Fibroblast of lung (primary cell): ENCODE results near the gene MCEE.

Experiments used
- CTCF ChIP-seq, 2 donors: IDR thresholded peaks in 1 of 2; conservative IDR thresholded peaks in 1 of 2; 1 replicate in 1 of 2; 2 replicates in 1 of 2; pipeline ENCODE4 v1.5.1; 2011 to 2012; ENCODE audit warnings: low read length in 2 of 2, control low read depth in 1 of 2, inconsistent platforms in 1 of 2, low read depth in 1 of 2, mild to moderate bottlenecking in 1 of 2
- EZH2 ChIP-seq: IDR thresholded peaks from 2 replicates; pipeline ENCODE4 v1.5.1; 2012; ENCODE audit warnings: low read length, control low read depth, mild to moderate bottlenecking; ENCODE audit errors: missing control alignments

- TF ChIP-seq CTCF (conservative IDR thresholded peaks at IDR 0.05 in 1 of 2, IDR thresholded peaks at IDR 0.05 in 1 of 2; ENCODE audit: low read depth in 1 of 2, low read length in 2 of 2) (no peak), EZH2 (no peak)
Observed at GRCh38 chr2:71073475-71073874, 56.6 kb downstream of the MCEE start.
